ENCODE data around the gene C5orf22. TPM values are rescaled to one million over a fixed set of nuclear protein-coding genes. Genes with fewer than 3 reads are reported as not detected.

Gene C5orf22
- 16.9 and 19.7 TPM in 2 replicates for total RNA-seq

DNA sequence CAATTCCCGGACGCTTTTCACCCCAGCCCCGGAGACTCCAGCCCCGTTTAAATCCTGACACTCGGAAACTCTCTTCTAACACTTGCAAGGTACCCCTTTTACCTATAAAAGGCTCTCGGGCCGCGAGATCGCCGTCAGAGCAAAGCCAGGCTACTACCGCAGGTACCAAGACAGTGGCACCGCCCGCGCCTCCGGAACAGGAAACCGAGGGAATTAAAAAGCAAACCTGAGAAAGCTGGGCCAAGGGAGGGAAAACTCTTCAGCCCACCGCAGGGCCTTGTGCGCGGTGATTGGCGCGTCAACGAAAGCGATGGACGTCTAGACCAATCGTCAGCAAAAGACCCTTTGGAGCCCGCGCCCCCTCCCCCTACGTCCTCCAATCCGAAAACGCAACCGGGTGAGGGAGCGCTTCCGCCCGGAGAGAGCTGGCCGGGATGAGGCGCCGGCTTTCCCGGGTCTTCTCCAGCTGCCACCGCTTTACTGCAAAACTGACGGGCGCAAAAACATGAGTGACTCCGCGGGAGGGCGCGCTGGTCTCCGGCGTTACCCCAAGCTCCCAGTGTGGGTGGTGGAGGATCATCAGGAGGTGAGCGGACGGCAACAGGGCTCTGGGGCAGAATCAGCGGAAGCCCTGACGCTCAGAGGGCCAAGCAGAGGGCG, at the start of gene C5orf22, which contains the start of gene DROSHA:
Gene C5orf22 (plus strand): TSS at position 414 of the 660 bp plus-strand sequence. CDS start 92 bp downstream, at position 506.
Gene DROSHA (minus strand): TSS at position 206 of the 660 bp plus-strand sequence. CDS start 3,034 bp downstream, outside the sequence.

Other genes starting within 250 kb of the C5orf22 start
- 29.7 and 31.6 TPM in 2 replicates for gene DROSHA, start 208 bp upstream of the C5orf22 start, total RNA-seq
- gene PDZD2, start 106.8 kb downstream of the C5orf22 start, total RNA-seq: 0.28 and 0.58 TPM in 2 replicates